ENCODE measurements around the gene CCDC177.
A peak's percentile ranks its signal among the peaks of the same experiment; 100 is the strongest.
"Not testable (repeated sequence)": the region's sequence is repeated elsewhere in the genome, so short reads cannot be mapped to it uniquely, and the experiment has no call there.

Gene CCDC177

GRCh38 chr14:69599431-69599830 is 24.8 kb upstream of the CCDC177 start:
- not testable (repeated sequence) for DNase-seq

GRCh38 chr14:69595336-69595735 is 20.7 kb upstream of the CCDC177 start:
- no peak for DNase-seq

- no peak for DNase-seq
Observed at GRCh38 chr14:69594846-69595245, 20.2 kb upstream of the CCDC177 start.

- no peak for DNase-seq
Observed at GRCh38 chr14:69593018-69593677, 18.5 kb upstream of the CCDC177 start.

- no peak for DNase-seq
Observed at GRCh38 chr14:69591317-69591716, 16.6 kb upstream of the CCDC177 start.

- DNase-seq, result no peak
Observed at GRCh38 chr14:69587389-69587788, 12.7 kb upstream of the CCDC177 start.

- no peak for DNase-seq
Observed at GRCh38 chr14:69586404-69586803, 11.7 kb upstream of the CCDC177 start.

GRCh38 chr14:69584389-69584788 is 9.7 kb upstream of the CCDC177 start:
- no peak for DNase-seq

GRCh38 chr14:69582829-69583228 is 8.2 kb upstream of the CCDC177 start:
- no peak for DNase-seq

GRCh38 chr14:69582212-69582611 is 7.5 kb upstream of the CCDC177 start:
- DNase-seq, result no peak

GRCh38 chr14:69581316-69581935 is 6.8 kb upstream of the CCDC177 start:
- no peak for DNase-seq

GRCh38 chr14:69580009-69580577 is 5.4 kb upstream of the CCDC177 start:
- no peak for DNase-seq

- DNase-seq, result no peak
Observed at GRCh38 chr14:69579476-69579875, 4.8 kb upstream of the CCDC177 start.

GRCh38 chr14:69574954-69575295 is 254 bp upstream of the CCDC177 start:
- no peak for DNase-seq

GRCh38 chr14:69573831-69574262 is 824 bp downstream of the CCDC177 start:
- no peak for DNase-seq

- peak; percentile 19 for DNase-seq
Observed at GRCh38 chr14:69573205-69573830, 1.4 kb downstream of the CCDC177 start.

GRCh38 chr14:69572841-69573135 is 1.9 kb downstream of the CCDC177 start:
- DNase-seq, result no peak

- DNase-seq, result no peak
Observed at GRCh38 chr14:69572030-69572840, 2.4 kb downstream of the CCDC177 start.

GRCh38 chr14:69571449-69572029 is 3.1 kb downstream of the CCDC177 start:
- DNase-seq, result no peak

GRCh38 chr14:69570836-69571330 is 3.8 kb downstream of the CCDC177 start:
- no peak for DNase-seq

GRCh38 chr14:69569859-69570258 is 4.8 kb downstream of the CCDC177 start:
- DNase-seq, result no peak

GRCh38 chr14:69567563-69567962 is 7.1 kb downstream of the CCDC177 start:
- DNase-seq, result no peak

GRCh38 chr14:69561893-69562292 is 12.8 kb downstream of the CCDC177 start:
- no peak for DNase-seq

Measured in stimulated activated CD4-positive, alpha-beta T cell treated with anti-CD3 and anti-CD28 coated beads, Interleukin-12 subunit alpha, Interleukin-12 subunit beta, amount 100 ng/mL, for 4 hours (primary cell).